GM18508 (cell line): ENCODE measurements around the gene ZGLP1.

ENCODE experiments used
- ATAC-seq: cut with Tn5 transposase; IDR thresholded peaks from one replicate; pipeline ENCODE4 v1.9.1; 2021; ENCODE audit warnings: moderate number of reproducible peaks; ENCODE audit not compliant: insufficient read depth, unreplicated experiment

Gene ZGLP1

DNA sequence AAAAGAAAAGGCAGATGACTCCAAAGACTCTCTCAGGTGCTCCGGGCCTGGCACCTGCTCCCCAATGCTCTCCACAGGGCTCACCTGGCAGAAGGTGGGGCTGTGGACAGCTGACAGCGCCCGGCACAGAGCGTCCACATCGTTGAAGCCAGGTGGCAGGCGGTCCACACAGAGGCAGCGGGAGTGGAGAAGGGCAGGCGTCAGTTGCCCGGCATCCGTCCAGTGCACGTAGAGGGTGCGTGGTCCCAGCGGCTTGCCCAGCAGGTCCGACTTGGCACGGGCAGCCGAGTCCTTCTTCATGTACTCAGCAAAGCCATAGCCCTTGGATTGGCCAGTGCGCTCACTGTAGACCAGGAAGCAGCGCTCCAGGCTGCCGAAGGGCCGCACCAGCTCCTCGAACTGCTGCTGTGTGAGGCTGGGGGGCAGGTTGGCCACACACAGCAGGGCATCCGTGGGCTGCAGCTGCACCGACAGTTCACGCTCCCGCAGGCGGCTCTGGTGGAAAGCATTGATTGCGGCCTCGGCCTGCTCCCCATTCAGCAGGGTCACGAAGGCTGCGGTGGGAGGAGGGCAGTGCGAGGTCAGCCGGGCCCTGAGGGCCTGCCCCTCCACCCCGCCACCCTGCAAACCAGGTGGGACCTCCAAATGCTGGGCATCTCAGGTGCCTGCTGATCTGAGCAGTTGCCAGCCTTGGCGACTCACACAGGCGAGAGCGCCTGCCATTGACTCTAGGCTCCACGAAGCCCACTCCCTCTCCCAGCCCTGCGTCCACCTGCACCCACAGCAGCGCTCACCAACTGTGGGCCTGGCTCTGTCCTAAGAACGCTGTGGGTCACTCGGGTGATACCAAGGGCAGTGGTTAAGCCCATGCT lies 19.2 kb upstream of the ZGLP1 start:
- ATAC-seq, result no peak

DNA sequence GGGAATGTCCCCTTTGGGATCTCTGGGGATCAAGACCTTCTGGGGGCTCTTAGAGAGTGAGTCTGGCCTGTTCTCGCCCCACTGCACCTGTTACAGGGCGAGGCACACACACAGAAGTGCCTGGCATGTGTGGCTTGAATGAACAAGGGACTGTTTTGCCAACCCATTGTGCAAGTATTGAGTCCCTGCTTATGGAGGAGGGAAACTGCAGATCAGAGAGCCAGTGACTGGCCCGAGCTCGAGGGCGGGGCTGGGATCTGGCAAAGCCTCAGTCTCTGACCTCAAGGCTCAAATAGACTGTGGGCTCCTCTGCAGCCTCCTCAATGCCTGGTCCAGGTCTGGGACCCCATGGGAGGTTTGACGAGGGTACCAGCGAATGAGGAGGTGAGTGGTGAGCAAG lies 18.2 kb upstream of the ZGLP1 start:
- no peak for ATAC-seq

DNA sequence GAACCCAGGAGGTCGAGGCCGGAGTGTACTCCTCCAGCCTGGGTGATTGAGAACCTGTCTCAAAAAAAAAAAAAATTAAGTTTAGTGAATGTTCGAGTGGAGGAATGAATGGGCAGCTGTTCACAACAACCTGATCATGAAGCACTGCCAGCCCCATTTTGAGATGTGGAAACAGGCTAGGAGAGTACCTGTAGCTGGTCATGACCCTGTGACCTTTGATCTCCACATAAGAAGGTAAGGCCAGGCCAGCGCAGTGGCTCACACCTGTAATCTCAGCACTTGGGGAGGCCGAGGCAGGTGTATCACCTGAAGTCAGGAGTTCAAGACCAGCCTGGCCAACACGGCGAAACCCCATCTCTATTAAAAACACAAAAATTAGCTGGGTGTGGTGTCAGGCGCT lies 16.1 kb upstream of the ZGLP1 start:
- no peak for ATAC-seq

DNA sequence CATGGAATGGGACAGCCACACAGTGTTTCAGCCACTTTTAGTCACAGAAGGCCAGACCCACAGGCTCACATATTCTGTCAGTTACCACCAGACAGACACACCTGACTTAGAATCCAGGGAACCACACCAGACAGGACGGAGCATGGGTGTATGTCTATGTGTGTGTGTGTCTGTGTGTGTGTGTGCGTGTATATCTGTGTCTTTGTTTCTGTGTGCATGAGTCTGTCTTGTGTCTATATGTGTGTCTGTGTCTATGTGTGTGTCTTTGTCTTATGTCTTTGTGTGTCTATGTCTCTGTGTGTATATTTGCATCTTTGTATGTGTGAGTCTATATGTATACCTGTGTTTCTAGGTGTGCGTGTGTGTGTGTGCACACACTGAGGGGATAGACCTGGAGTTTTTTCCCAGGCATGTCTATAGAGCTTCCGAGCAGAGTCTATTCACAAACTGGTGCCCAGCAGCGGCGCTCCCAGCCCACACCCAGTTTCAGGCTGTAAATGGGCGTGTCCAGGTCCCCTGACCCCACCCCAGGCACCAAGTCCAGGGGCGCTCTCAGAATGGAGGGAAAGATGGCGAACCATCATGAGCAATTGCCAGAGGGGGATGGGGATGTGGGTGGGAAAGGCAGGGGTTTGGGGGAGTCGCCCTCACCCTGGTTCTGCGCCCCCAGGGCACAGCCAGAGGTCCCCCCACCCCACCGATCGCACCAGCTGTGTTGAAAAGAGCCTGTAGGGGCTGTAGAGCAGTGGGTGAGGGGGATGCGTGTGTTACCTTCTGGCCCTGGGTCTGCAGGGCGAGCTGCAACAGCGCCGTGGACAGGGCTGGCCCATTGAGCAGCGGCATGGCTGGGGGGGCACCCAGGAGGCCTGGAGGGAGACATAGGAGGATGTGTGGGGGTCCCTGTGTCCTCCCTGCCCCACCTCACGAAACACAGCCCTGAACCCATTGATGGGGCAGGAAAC lies 12.5 kb upstream of the ZGLP1 start:
- ATAC-seq, result no peak

DNA sequence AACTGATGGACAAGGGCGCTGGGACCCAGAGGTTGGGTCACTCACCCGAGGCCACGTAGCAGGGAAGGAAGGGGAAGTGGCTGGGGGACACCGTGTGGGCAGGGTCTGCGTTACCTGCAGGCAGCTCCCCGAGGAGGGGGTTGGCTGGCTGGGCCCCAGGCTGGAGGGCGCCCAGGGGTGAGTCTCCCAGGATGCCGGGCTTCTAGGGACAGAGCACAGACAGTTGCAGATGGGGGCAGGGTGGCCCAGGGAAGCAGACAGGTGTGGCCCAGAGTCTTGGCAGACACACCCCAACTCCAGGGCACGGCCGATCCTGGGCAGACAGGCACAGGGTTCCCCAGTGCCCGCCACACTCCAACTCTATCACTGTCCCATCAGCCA lies 11.8 kb upstream of the ZGLP1 start:
- ATAC-seq, result no peak

DNA sequence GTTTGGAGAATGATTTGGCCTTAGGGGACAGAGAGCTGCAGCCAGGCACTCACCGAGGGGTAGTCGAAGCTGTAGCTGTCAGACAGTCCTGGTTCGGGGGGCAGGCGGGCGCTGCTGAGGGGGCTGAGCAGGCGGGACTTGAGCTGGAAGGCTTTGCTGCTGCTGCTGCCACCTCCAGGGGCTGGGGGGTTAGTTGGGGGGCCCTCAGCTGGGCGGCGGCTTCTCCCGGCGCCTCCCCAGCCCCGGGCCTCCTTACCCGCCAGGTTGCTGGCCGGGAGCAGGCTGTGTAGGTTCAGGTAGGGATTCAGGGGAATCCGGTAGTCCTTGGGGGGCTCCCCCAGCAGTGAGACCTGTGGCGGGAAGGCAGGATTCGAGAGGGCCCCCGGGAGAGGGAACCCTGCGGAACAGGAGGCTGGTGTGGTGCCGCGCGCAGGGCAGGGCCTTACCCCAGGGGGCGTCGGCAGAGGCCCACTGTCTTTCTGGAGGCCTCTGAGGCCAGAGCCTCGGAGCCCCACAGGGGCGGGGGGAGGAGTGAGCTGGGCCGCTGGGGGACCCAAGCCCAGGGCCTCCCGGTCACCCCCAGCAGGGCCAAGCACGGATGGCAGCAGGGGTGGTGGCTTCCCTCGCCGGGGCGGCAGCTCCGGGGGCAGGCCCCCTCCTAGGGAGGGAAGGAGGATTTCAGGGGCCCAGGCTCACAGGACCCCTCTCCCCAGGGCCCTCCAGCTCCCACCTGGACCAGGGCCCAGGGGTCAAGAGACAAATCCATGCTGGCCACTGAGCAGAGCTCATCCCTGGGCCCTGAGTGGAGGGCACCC lies 11.2 kb upstream of the ZGLP1 start:
- ATAC-seq, result no peak

DNA sequence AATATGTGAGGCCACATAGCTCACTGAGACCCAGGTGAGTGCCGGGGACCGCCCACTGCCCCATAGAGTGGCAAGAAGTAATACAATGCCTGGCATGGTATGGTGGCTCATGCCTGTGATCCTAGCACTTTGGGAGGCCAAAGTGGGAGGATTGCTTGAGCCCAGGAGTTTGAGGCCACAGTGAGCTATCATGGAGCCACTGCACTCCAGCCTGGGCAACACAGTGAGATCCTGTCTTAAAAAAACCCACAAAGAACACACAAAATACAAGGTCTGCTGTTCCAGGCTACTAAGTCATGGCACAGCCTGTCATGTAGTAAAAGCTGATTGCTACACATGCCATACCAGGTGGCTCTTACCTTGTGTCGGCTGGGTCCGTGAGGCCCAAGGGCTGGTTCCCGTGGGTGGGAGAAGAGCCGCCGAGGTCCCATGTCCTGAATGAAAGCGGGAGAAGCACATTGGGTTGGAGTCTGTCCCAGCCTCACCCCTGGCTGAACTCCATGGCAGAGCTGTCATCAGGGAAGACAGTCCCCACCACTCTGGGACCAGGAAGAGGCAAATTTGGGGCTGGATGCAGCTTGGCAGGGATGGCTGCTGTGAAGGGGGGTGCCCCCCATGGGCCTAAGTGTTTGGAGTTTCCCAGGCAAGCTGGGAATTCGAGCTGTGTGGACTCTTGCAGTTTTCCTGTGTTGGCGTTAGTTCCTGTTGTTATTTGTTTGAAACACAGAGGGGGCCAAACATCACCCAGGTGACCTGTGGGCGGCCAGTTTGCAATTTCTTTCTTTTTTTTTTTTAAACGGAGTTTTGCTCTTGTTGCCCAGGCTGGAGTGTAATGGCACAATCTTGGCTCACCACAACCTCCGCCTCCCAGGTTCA lies 9.4 kb upstream of the ZGLP1 start:
- ATAC-seq, result no peak

DNA sequence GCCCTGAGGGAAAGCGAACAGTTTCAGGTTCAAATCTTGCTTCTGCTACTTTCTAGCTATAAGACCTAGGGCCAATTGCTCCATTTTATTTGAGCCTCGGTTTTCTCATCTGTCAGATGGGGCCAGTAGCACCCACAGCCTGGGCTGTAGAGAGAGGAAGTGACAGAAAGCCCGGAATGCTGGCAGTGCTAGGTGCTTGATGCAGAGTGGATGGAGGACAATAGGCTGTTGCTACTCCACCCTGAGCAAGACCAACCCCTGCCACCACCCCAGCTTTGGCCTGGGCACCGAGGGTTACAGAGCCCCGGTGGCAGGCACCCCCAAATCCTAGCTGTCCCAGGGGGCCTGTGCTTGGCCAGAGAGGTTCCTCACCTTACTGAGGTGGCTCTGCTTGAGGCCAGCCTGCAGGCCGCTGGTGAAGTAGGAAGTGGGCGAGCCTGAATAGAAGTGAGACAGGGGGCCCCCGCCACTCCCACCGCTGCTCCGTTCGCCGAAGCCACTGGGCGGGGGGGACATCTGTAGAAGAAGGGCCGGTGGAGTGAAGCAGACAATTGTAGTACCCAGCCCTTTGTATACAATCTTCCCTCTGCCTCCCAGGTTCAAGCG lies 8.3 kb upstream of the ZGLP1 start:
- ATAC-seq, result no peak

DNA sequence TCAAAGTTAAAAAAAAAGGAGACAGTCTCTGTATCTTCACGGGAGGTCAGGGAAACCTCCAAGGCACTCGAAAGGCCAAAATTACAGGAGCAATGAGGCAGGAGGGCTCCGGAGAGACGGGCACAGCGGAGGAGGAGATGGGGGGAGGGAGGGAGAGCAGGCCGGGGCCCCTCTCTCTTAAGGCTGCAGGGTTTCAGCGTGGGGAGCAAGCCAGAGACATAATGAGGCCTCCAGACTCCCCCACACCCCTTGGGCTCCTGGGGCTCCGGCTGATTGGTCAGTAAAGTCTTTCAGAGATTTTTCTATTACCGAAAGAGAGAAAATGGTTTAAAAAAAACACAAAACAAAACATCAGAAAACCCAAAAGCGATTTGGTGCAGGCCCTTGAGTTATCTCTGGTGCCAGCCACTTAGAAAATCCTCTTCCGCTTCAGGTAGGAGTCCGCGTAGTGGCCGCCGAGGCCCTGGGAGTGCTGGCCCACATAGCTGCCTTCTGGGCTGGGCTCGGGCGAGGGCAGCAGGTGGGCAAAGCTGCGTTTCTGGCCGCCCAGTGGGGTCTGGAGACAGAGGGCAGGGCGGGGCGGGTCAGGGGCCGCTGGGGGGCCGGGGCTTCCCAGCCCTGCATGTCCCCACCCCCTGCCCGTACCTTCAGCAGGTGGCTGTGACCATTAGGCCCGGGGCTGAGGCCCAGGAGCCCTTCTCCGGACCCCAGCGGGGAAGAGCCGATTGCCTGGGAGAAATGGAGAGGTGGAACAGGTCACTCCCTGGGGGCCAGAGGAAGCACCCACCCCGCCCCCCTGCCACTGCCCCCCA lies 7.6 kb upstream of the ZGLP1 start:
- ATAC-seq, result no peak

DNA sequence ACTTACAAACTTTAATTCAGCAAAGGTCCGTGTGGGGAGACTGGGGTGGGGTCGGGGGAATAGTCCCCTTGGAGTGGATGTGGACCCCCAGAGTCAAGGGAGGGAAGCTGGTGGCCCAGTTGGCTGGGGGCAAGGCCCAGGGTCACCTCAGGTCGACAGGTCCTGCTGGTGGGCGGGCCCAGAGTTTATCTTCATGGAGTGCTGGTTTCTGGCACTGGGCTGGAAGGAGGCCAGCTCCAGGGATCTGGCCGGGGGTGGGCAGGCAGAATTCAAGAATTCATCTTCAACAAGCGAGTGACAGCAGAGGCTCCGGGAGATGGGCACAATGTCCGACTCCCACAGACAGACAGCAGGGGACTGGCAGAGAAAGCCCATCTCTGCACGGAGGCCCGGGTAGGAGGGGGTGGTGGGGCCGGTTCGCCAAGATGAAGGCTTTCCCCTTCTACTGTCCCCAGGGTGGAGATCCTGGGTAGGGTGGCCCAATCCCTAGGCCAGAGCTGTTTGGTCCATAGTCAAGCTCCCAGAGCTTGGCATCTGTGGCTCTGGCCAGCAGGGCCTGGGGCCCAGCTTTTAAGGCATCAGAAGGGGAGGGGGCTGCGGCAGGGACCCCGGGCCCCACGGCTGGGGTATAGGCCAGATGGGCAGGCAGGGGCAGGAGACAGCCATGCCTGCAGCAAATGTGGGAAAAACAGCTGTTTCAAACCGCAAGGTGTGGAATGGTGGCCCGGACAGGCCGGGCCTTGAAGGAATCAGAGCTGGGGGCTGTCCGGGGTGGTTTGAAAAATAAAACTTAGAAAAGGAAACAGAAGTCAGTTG lies 6.8 kb upstream of the ZGLP1 start:
- no peak for ATAC-seq

DNA sequence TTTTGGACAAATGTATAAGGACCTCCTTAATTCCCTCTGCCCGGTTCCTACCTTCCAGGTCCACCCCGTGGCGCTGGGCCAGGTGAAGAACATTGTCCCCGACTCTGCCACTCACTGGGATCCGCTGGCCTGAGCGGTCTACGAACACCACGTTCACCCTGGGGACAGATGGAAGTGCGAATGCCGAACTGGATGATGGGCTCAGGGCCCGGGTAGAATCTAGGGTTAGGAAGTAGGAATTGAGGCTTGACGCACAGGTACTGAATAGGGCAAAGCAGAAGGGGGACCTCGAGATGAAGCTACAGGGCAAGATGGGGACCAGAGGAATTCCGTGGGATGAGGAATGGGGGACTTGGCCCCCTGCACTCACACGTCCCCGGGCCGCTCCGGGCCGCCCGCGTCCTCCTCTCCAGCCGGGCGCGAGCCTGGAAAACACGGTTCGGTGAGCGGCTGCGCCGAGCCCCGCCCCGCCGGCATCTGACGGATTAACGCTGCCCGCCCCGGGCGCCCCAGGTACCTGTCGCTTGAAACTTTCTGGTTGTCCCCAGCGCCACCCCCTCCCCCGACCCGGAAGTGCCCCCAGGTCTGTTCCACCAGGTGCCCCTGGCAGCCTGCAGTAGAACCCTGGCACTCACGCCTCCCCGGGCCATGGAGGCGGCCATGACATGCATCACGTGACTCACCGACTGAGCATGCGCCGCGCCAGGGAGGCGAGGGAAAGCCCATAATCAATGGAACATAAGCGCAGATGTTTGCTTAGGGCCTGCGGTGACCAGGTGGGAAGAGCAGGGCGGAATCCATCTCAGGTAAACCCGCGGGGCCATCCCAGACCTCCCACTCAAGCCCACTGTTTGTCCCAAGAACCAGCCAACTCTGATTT lies 6.0 kb upstream of the ZGLP1 start, which contains the start of gene FDX2:
TSS of gene FDX2 (minus strand) at position 681 of the 880 bp plus-strand sequence. CDS start at position 662, 19 bp downstream.
- ATAC-seq, result no peak

DNA sequence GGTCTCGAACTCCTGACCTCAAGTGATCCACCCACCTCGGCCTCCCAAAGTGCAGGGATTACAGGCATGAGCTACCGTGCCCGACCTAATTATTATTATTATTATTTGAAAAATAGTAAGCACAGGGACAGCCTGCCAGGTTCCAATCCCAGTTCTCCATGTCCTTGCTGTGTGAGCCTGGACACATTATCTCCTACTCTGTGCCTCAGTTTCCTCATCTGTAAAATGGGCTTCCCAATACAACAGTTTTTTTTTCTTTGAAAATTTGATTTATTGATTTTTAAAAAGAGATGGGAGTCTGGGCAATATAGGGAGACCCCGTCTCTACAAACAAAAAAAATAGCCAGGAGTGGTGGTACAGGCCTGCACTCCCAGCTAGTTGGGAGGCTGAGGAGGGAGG lies 3.3 kb downstream of the ZGLP1 start:
- no peak for ATAC-seq

DNA sequence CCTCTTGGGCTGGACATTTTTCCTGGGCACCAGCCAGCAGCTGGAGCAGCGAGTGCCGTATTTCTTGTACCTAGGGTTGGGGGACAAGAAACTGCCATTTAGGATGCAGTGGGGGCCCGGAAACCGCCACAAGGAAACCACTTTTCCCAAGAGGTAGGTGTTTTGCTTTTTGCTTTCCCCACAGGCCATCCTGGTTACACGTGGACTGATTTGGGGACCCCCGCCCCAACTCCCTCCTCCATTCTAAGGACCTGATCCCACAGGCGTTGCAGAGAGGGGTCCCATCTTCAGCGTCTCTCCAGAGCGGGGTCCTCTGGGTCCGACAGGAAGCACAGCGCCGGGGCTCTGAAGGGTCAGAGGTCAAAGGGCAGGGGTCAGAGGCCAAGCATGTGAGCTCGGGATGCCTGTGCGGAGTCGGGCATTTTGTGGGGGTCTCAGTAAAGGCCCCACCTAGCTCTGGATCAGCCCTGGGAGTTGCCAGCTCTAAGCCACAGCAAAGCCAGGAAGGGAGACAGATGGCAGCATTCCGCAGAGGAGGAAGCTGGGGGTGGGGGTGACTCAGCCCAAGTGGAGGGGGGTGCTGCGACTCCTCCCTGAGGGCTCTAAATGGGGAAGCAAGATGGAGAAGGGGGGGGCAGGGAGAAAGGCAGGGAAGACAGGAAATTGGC lies 4.3 kb downstream of the ZGLP1 start:
- ATAC-seq, result no peak

DNA sequence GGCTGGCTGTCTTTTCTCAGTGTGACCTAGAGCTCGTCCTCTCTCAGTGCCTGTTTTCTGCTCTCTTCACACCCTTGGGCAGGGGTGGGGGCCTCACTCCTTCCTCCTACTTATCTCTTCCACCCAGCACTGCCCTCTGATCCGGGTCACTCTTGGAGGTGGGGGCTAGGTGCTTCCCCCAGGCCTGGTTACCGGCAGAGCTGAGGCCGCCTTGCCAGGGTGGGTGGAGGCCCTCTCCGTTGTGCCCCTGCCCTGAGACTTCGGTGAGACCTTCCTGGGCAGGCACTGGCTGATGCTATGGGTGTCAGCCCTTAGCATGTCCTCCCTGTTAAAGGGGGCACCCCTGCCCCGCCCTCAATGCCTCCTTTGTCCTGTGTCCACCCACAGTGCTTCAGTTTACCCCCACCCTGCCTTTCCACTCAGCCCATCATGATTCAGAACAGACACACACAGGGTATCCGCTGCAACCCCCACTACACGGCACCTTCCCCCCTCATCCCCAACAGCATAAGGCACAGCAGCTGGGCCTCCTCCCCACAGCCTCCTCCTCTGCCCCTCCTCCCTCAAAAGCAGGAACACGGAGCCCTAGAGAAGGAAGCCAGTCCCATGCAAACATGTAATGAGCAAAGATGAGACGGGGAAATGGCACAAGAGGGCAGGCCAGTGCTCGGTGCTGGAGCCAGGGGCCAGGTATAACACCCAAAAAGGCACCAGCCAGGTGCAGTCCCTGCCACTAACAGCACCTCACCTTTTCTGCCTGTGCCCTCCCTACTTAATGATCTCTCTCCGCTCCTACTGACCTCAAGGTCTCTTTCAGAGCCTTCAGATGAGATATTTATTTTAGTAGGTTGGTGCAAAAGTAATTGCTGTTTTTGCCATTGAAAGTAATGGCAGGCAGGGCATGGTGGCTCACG lies 9.8 kb downstream of the ZGLP1 start:
- ATAC-seq, result no peak
